Cardiac fibroblast (primary cell): ENCODE data around the gene MAGI2.
A peak's percentile ranks its signal among the peaks of the same experiment; 100 is the strongest.
"Not testable (repeated sequence)": the region's sequence is repeated elsewhere in the genome, so short reads cannot be mapped to it uniquely, and the experiment has no call there.

Experiments
- DNase-seq, 2 donors: peaks; one replicate each; pipeline versions ENCODE4 v3.0.0 to v3.0.0-alpha.2; 2010; ENCODE audit warnings: low read depth in 2 of 2
- H3K4me3 ChIP-seq, 2 donors: replicated peaks in 1 of 2; 1 replicate in 1 of 2; 2 replicates in 1 of 2; pipeline ENCODE4 v1.5.1; 2011; ENCODE audit warnings: low read depth in 2 of 2, low read length in 2 of 2, mild to moderate bottlenecking in 2 of 2, moderate library complexity in 1 of 2
- CTCF ChIP-seq: IDR thresholded peaks from one replicate; pipeline ENCODE4 v1.5.1; 2011; ENCODE audit warnings: low read depth, mild to moderate bottlenecking, low read length, inconsistent platforms

The MAGI2 gene

GRCh38 chr7:78299088-78299487 is 1154.4 kb downstream of the MAGI2 start:
- H3K4me3 ChIP-seq, result no peak overlapping the region
- no peak for TF ChIP-seq CTCF
- peak in 1 of 2 donors; percentile 13 for DNase-seq

- DNase-seq, result no peak
- no peak overlapping the region for H3K4me3 ChIP-seq
- TF ChIP-seq CTCF, result no peak
Observed at GRCh38 chr7:78296644-78297371, 1156.7 kb downstream of the MAGI2 start.

GRCh38 chr7:78296046-78296597 is 1157.3 kb downstream of the MAGI2 start:
- no peak overlapping the region for H3K4me3 ChIP-seq
- TF ChIP-seq CTCF, result no peak
- peak in 1 of 2 donors; percentile 40 for DNase-seq

- not testable (repeated sequence) for DNase-seq, H3K4me3 ChIP-seq
Observed at GRCh38 chr7:78289471-78289870, 1164.0 kb downstream of the MAGI2 start.

- TF ChIP-seq CTCF, result no peak
- no peak overlapping the region for H3K4me3 ChIP-seq
- no peak for DNase-seq
Observed at GRCh38 chr7:78284945-78285344, 1168.5 kb downstream of the MAGI2 start.

- TF ChIP-seq CTCF, result no peak
- no peak overlapping the region for H3K4me3 ChIP-seq
- DNase-seq, result no peak
Observed at GRCh38 chr7:78280276-78280675, 1173.2 kb downstream of the MAGI2 start.

- no peak for DNase-seq
- no peak overlapping the region for H3K4me3 ChIP-seq
Observed at GRCh38 chr7:78279457-78279856, 1174.0 kb downstream of the MAGI2 start.

More at GRCh38 chr7:78279457-78279856, 1174.0 kb downstream of the MAGI2 start:
- TF ChIP-seq CTCF, result no peak
